Breast epithelium (tissue), 4 donors: Measurements from ENCODE around the gene AGBL1. TPM values are rescaled to one million over a fixed set of nuclear protein-coding genes. Genes with fewer than 3 reads are reported as not detected.

Experiments
- DNase-seq, 2 donors: peaks; one replicate each; pipeline ENCODE4 v3.0.0-alpha.2; 2019; ENCODE audit warnings: low spot score in 2 of 2
- H3K27ac ChIP-seq, 2 donors: fragments of 200-600 bp; sonication (generic) in 1 of 2; one replicate each; pipeline ENCODE4 v1.5.1; 2016 to 2019; ENCODE audit warnings: mild to moderate bottlenecking in 1 of 2
- H3K27me3 ChIP-seq, 2 donors: fragments of 200-600 bp; sonication (generic) in 1 of 2; one replicate each; pipeline versions ENCODE4 v1.5.1 to v1.6.0; 2017 to 2019; ENCODE audit warnings: control low read depth in 1 of 2, mild to moderate bottlenecking in 1 of 2
- H3K36me3 ChIP-seq: fragments of 200-600 bp; one replicate; pipeline ENCODE4 v1.5.1; 2019
- H3K4me1 ChIP-seq, 2 donors: fragments of 200-600 bp; sonication (generic); one replicate each; pipeline ENCODE4 v1.5.1; 2016 to 2019; ENCODE audit warnings: control low read depth in 1 of 2
- H3K4me3 ChIP-seq, 3 donors: fragments of 200-600 bp; sonication (generic); 1 replicate in 2 of 3; 2 replicates in 1 of 3; pipeline ENCODE4 v1.5.1; 2016 to 2019; ENCODE audit warnings: mild to moderate bottlenecking in 3 of 3, moderate library complexity in 2 of 3
- H3K9me3 ChIP-seq, 2 donors: fragments of 200-600 bp; sonication (generic) in 1 of 2; one replicate each; pipeline ENCODE4 v1.5.1; 2016 to 2019; ENCODE audit warnings: control low read depth in 1 of 2
- CTCF ChIP-seq, 3 donors: fragments of 450-650 bp; IDR thresholded peaks; one replicate each; pipeline ENCODE4 v1.5.1; 2016 to 2017; ENCODE audit warnings: antibody characterized with exemption in 3 of 3, mild to moderate bottlenecking in 3 of 3, moderate library complexity in 3 of 3
- POLR2A ChIP-seq: fragments of 450-650 bp; IDR thresholded peaks from one replicate; pipeline ENCODE4 v1.6.1; 2016; ENCODE audit warnings: antibody characterized with exemption, mild to moderate bottlenecking, moderate library complexity
- POLR2AphosphoS5 ChIP-seq, 3 donors: sonication (generic); formaldehyde crosslinking; IDR thresholded peaks; one replicate each; pipeline ENCODE4 v1.6.1; 2017; ENCODE audit warnings: antibody characterized with exemption in 3 of 3
- intact Hi-C: fragments of 100-400 bp; cut with DNase I; formaldehyde crosslinking; loops from one replicate; pipeline ENCODE4 v1.15.1; 2023; ENCODE audit warnings: low total_unique reads
- total RNA-seq, 3 donors: library from RNA; depleted of rRNA; stranded (reverse); fragments of >200 nt; gene quantifications; one replicate each; pipeline ENCODE4 v1.1.0, GENCODE V29; 2016

The AGBL1 gene
- total RNA-seq, 3 donors from 2014 or later, result not detected

GRCh38 chr15:86403914-86404583, 324.4 kb downstream of the AGBL1 start:
- no peak for DNase-seq
- H3K27ac ChIP-seq, result no peak overlapping the region
- TF ChIP-seq POLR2A (no peak), POLR2AphosphoS5 (IDR thresholded peaks at IDR 0.05) (no peak), CTCF (IDR thresholded peaks at IDR 0.05) (no peak)
- no peak overlapping the region for H3K4me3 ChIP-seq
- intact Hi-C loops, result no loop called here
- H3K9me3 ChIP-seq, result no peaks in the 10 kb centered on the region
- no peaks in the 10 kb centered on the region for H3K36me3 ChIP-seq
- H3K4me1 ChIP-seq, result no peaks in the 10 kb centered on the region
- no peaks in the 10 kb centered on the region for H3K27me3 ChIP-seq

GRCh38 chr15:86408261-86408660, 328.6 kb downstream of the AGBL1 start:
- Histone ChIP-seq H3K27me3 (no peaks in the 10 kb centered on the region), H3K4me3 (no peak overlapping the region), H3K4me1 (no peaks in the 10 kb centered on the region), H3K36me3 (no peaks in the 10 kb centered on the region), H3K9me3 (no peaks in the 10 kb centered on the region), H3K27ac (no peak overlapping the region)
- intact Hi-C loops, result no loop called here
- TF ChIP-seq CTCF (IDR thresholded peaks at IDR 0.05) (no peak), POLR2A (no peak), POLR2AphosphoS5 (IDR thresholded peaks at IDR 0.05) (no peak)
- no peak for DNase-seq

- intact Hi-C loops, result no loop called here
- H3K27ac ChIP-seq, result no peak overlapping the region
- no peak overlapping the region for H3K4me3 ChIP-seq
- no peaks in the 10 kb centered on the region for H3K36me3 ChIP-seq
- no peak for TF ChIP-seq POLR2AphosphoS5 (IDR thresholded peaks at IDR 0.05)
- TF ChIP-seq CTCF (IDR thresholded peaks at IDR 0.05), result no peak
- no peak for TF ChIP-seq POLR2A
- no peaks in the 10 kb centered on the region for H3K27me3 ChIP-seq
- no peaks in the 10 kb centered on the region for H3K9me3 ChIP-seq
- no peak for DNase-seq
- no peaks in the 10 kb centered on the region for H3K4me1 ChIP-seq
Measured at GRCh38 chr15:86411916-86412315, 332.2 kb downstream of the AGBL1 start.

GRCh38 chr15:86413191-86413590, 333.5 kb downstream of the AGBL1 start:
- Histone ChIP-seq H3K4me3 (no peak overlapping the region), H3K9me3 (no peaks in the 10 kb centered on the region), H3K27me3 (no peaks in the 10 kb centered on the region), H3K27ac (no peak overlapping the region), H3K4me1 (no peaks in the 10 kb centered on the region), H3K36me3 (no peaks in the 10 kb centered on the region)
- DNase-seq, result no peak
- TF ChIP-seq CTCF (IDR thresholded peaks at IDR 0.05) (no peak), POLR2A (no peak), POLR2AphosphoS5 (IDR thresholded peaks at IDR 0.05) (no peak)
- intact Hi-C loops, result no loop called here

- Histone ChIP-seq H3K4me3 (no peak overlapping the region), H3K27ac (no peak overlapping the region), H3K9me3 (peaks cover 0 to 6% of the 10 kb centered on the region in 2 donors), H3K4me1 (no peaks in the 10 kb centered on the region), H3K36me3 (no peaks in the 10 kb centered on the region), H3K27me3 (no peaks in the 10 kb centered on the region)
- TF ChIP-seq POLR2A (no peak), CTCF (IDR thresholded peaks at IDR 0.05) (no peak), POLR2AphosphoS5 (IDR thresholded peaks at IDR 0.05) (no peak)
- DNase-seq, result no peak
- intact Hi-C loops, result no loop called here
Measured at GRCh38 chr15:86425746-86426145, 346.1 kb downstream of the AGBL1 start.
